GM12878 (cell line): ENCODE measurements around the gene KRT20. TPM values are rescaled to one million over a fixed set of nuclear protein-coding genes. Genes with fewer than 3 reads are reported as not detected.

Source experiments
- ATAC-seq: fragments of 200-7000 bp; cut with Tn5 transposase; 3 replicates; pipeline ENCODE4 v1.9.1; 2020; ENCODE audit warnings: mild to moderate bottlenecking, moderate library complexity
- BruUV-seq: library from RNA; stranded (reverse); fragments of 400-500 nt; replicated peaks from 2 replicates; lab custom pipeline; 2021; lab: Mats Ljungman, UMichigan
- CTCF ChIA-PET: fragments of 300-600 bp; sonication (Branson Sonifier 250); formaldehyde crosslinking; extraction: SDS; loops from one replicate; lab custom pipeline; 2021; ENCODE audit warnings: inconsistent platforms; lab: Yijun Ruan, JAX
- POLR2A ChIA-PET: fragments of 350-600 bp; formaldehyde crosslinking; extraction: SDS; loops from one replicate; lab custom pipeline; 2021; ENCODE audit warnings: inconsistent platforms; lab: Charles Lee
- RAD21 ChIA-PET: fragments of 300-600 bp; sonication (Branson Sonifier 250); formaldehyde crosslinking; loops from one replicate; lab custom pipeline; 2023; ENCODE audit warnings: antibody characterized with exemption; ENCODE audit not compliant: unreplicated experiment; lab: Charles Lee
- SMC1A ChIA-PET: fragments of 300-600 bp; sonication (Branson Sonifier 250); formaldehyde crosslinking; loops from one replicate; lab custom pipeline; 2023; ENCODE audit not compliant: unreplicated experiment, uncharacterized antibody; lab: Charles Lee
- DNase-seq: peaks from one replicate; pipeline ENCODE4 v3.0.0-alpha.2; 2011; ENCODE audit warnings: low read depth, low spot score
- FAIRE-seq: peaks from 3 replicates; lab custom pipeline; 2011; peaks lifted over from hg19 to GRCh38; lab: Jason Lieb, UNC
- H2AFZ ChIP-seq: 2 replicates; pipeline ENCODE4 v1.6.0; 2011; ENCODE audit warnings: low read depth, low read length, control low read depth; ENCODE audit not compliant: control insufficient read depth
- H3K27ac ChIP-seq: 2 replicates; pipeline ENCODE4 v1.5.1; 2011; ENCODE audit warnings: control low read depth; ENCODE audit not compliant: control insufficient read depth, insufficient read depth
- H3K27me3 ChIP-seq, 2 experiments: replicated peaks in 1 of 2; 2 replicates each; pipeline versions ENCODE4 v1.6.0 to v1.6.1; 2011; ENCODE audit warnings: low read length in 1 of 2; ENCODE audit not compliant: control insufficient read depth in 2 of 2, insufficient read depth in 2 of 2
- H3K36me3 ChIP-seq, 2 experiments: 2 replicates each; pipeline ENCODE4 v1.5.1; 2011; ENCODE audit warnings: low read length in 1 of 2; ENCODE audit not compliant: control insufficient read depth in 2 of 2, insufficient read depth in 2 of 2
- H3K4me1 ChIP-seq: 2 replicates; pipeline ENCODE4 v1.6.1; 2011; ENCODE audit warnings: mild to moderate bottlenecking, low read length, moderate library complexity, mixed read lengths; ENCODE audit not compliant: control insufficient read depth, insufficient read depth
- H3K4me2 ChIP-seq: 2 replicates; pipeline ENCODE4 v1.6.0; 2011; ENCODE audit warnings: control low read depth; ENCODE audit not compliant: control insufficient read depth, insufficient read depth
- H3K4me3 ChIP-seq: fragments of 200-600 bp; sonication (generic); 2 replicates; pipeline ENCODE4 v1.5.1; 2016
- H3K79me2 ChIP-seq: 2 replicates; pipeline ENCODE4 v1.6.0; 2011; ENCODE audit warnings: low read length; ENCODE audit not compliant: control insufficient read depth, insufficient read depth
- H3K9ac ChIP-seq: 2 replicates; pipeline ENCODE4 v1.8.0; 2011; ENCODE audit warnings: low read length, control low read depth, mixed read lengths; ENCODE audit not compliant: control insufficient read depth, insufficient read depth
- H3K9me3 ChIP-seq: replicated peaks from 3 replicates; pipeline ENCODE4 v1.5.1; 2011; ENCODE audit warnings: mild to moderate bottlenecking, low read length; ENCODE audit not compliant: control insufficient read depth, insufficient read depth
- H4K20me1 ChIP-seq: 2 replicates; pipeline ENCODE4 v1.6.0; 2011; ENCODE audit not compliant: control insufficient read depth, insufficient read depth
- CBX3 ChIP-seq: fragments of 200-600 bp; sonication (generic); IDR thresholded peaks from 2 replicates; pipeline ENCODE4 v1.6.1; 2016; ENCODE audit warnings: low read depth, borderline replicate concordance
- CEBPZ ChIP-seq: fragments of 150-350 bp; IDR thresholded peaks from 2 replicates; pipeline ENCODE4 v1.6.1; 2016; ENCODE audit warnings: low read depth, low read length
- CHD4 ChIP-seq: fragments of 200-600 bp; sonication (generic); IDR thresholded peaks from 2 replicates; pipeline ENCODE4 v1.6.1; 2016; ENCODE audit warnings: mild to moderate bottlenecking
- CTCF ChIP-seq, 3 experiments: IDR thresholded peaks in 2 of 3; conservative IDR thresholded peaks in 1 of 3; 2 replicates each; pipeline ENCODE4 v1.5.1; 2011; ENCODE audit warnings: low read depth in 3 of 3, low read length in 3 of 3, mild to moderate bottlenecking in 3 of 3, control low read depth in 2 of 3, moderate library complexity in 2 of 3, inconsistent platforms in 1 of 3, mixed read lengths in 1 of 3; ENCODE audit not compliant: control insufficient read depth in 2 of 3, insufficient read depth in 1 of 3; ENCODE audit errors: extremely low read depth in 1 of 3
- EED ChIP-seq: sonication (generic); IDR thresholded peaks from 2 replicates; pipeline ENCODE4 v1.6.1; 2016; ENCODE audit warnings: antibody characterized with exemption, low read depth
- IKZF2 ChIP-seq, 2 experiments: fragments of 450-650 bp; IDR thresholded peaks; 2 replicates each; pipeline ENCODE4 v1.6.1; 2017; ENCODE audit warnings: mild to moderate bottlenecking in 2 of 2, moderate library complexity in 2 of 2
- KLF5 ChIP-seq: fragments of 450-650 bp; IDR thresholded peaks from 2 replicates; pipeline ENCODE4 v1.6.1; 2014; ENCODE audit warnings: mild to moderate bottlenecking; ENCODE audit not compliant: partially characterized antibody
- NKRF ChIP-seq: fragments of 450-650 bp; conservative IDR thresholded peaks from 2 replicates; pipeline ENCODE4 v1.6.1; 2017; ENCODE audit warnings: mild to moderate bottlenecking, moderate library complexity
- PAX5 ChIP-seq: IDR thresholded peaks from 2 replicates; pipeline ENCODE4 v1.6.1; 2011; ENCODE audit warnings: low read depth, low read length, borderline replicate concordance
- TAF1 ChIP-seq: IDR thresholded peaks from 2 replicates; pipeline ENCODE4 v1.6.1; 2011; ENCODE audit warnings: mild to moderate bottlenecking, low read depth, low read length, borderline replicate concordance
- ZBED1 ChIP-seq: IDR thresholded peaks from 2 replicates; pipeline ENCODE4 v1.6.1; 2016; ENCODE audit warnings: borderline replicate concordance
- ZBTB40 ChIP-seq: fragments of 450-650 bp; IDR thresholded peaks from 2 replicates; pipeline ENCODE4 v1.6.1; 2016; ENCODE audit warnings: mild to moderate bottlenecking, moderate library complexity, borderline replicate concordance
- WGBS: methylation state at CpG from one replicate; pipeline ENCODE4 v1.1.6; 2016; ENCODE audit warnings: low lambda C conversion rate; ENCODE audit not compliant: insufficient replicate concordance, insufficient coverage; ENCODE audit errors: missing lambda C conversion rate; 5-methylcytosine and 5-hydroxymethylcytosine counted together
- in situ Hi-C: fragments of 300-500 bp; cut with MboI; formaldehyde crosslinking; loops from 9 replicates; pipeline ENCODE4 v1.14.3; 2018; ENCODE audit warnings: mixed read lengths
- intact Hi-C: fragments of 100-400 bp; cut with micrococcal nuclease; formaldehyde crosslinking; loops from one replicate; pipeline ENCODE4 v1.14.2; 2022; ENCODE audit not compliant: unreplicated experiment
- polyA plus RNA-seq, 11 experiments: library from polyadenylated mRNA; depleted of rRNA in 4 of 11; unstranded in 6 of 11; stranded (reverse) in 5 of 11; fragments of >200 nt; fragmentation: Nextera tagmentation in 4 of 11; fragmentation: Illumina TruSeq in 1 of 11; extraction: Ambion mirVana in 4 of 11; extraction: Trizol in 1 of 11; gene quantifications; 1 replicate in 1 of 11; 2 replicates in 10 of 11; pipeline versions ENCODE4 v1.2.1 to v1.2.3, GENCODE V29; 2011 to 2016; ENCODE audit warnings: inconsistent platforms in 2 of 11, missing spikeins in 2 of 11, low read depth in 1 of 11
- total RNA-seq, 4 experiments: library from RNA; depleted of rRNA in 3 of 4; stranded (reverse); fragments of >200 nt in 3 of 4; fragmentation: Illumina TruSeq in 1 of 4; extraction: Trizol in 1 of 4; gene quantifications; 2 replicates each; pipeline versions ENCODE4 v1.2.1 to v1.2.3, GENCODE V29; 2013 to 2021

KRT20 gene
- total and polyA plus RNA-seq, 10 of the 15 experiments (the other 5 are each of a cell fraction or from before 2014, with no cell fraction given): 0.23 TPM; not detected in 9

- TF ChIP-seq CEBPZ: no peak
Observed at GRCh38 chr17:40926341-40926740, 41.3 kb upstream of the KRT20 start (continued).

DNA sequence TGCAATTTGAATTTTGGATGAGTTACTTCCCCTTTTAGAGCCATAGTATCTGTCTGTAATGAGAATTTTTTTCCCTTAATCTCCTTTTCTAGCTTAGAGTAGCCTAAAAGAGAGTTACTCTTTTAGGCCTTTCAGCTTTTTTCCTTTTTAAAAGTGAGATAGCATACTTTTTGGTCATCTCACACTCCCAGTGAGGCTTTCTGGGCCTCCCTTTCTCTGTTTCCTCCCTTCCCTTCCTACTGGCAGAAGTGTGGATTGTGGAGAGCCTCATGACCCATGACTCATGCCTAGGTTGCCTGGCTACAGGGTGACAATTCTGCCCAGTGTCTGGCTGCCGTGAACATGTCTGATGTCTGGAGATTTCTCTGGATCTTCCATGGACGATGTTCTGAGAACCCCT lies 37.2 kb upstream of the KRT20 start:
- FAIRE-seq: no peak
- SMC1A ChIA-PET: no interaction called here
- no peaks in the 10 kb centered on the region for H4K20me1 ChIP-seq
- intact Hi-C loops: no loop called here
- peaks cover 0 to 4% of the 10 kb centered on the region in 2 experiments; a peak in 2 of 4 replicates for H3K27me3 ChIP-seq
- in situ Hi-C loops: no loop called here
- POLR2A ChIA-PET: no interaction called here
- H2AFZ ChIP-seq: no peak overlapping the region
- 32% methylated on average over 2 of the region's 2 CpGs for WGBS
- H3K4me1 ChIP-seq: no peaks in the 10 kb centered on the region
- no peak overlapping the region for H3K9ac ChIP-seq
- H3K36me3 ChIP-seq: no peaks in the 10 kb centered on the region
- DNase-seq: no peak
- H3K9me3 ChIP-seq: no peaks in the 10 kb centered on the region
- no peaks in the 10 kb centered on the region for H3K79me2 ChIP-seq
- RAD21 ChIA-PET: no interaction called here
- no TSS peak for BruUV-seq
- H3K4me3 ChIP-seq: no peak overlapping the region
- CTCF ChIA-PET: no interaction called here
- H3K4me2 ChIP-seq: no peak overlapping the region
- no peak for ATAC-seq
- no peak overlapping the region for H3K27ac ChIP-seq
- no peak for TF ChIP-seq NKRF
- no peak for TF ChIP-seq CHD4
- TF ChIP-seq ZBED1: no peak
- TF ChIP-seq KLF5: no peak
- TF ChIP-seq ZBTB40: no peak
- TF ChIP-seq IKZF2 (IDR thresholded peaks at IDR 0.05): no peak
- no peak for TF ChIP-seq PAX5
- TF ChIP-seq CBX3: no peak
- TF ChIP-seq CTCF (IDR thresholded peaks at IDR 0.05 in 2 of 3, conservative IDR thresholded peaks at IDR 0.05 in 1 of 3; ENCODE audit: control insufficient read depth in 2 of 3, extremely low read depth in 1 of 3, insufficient read depth in 1 of 3, low read depth in 3 of 3, low read length in 3 of 3): no peak
- TF ChIP-seq EED: no peak
- no peak for TF ChIP-seq TAF1
